Erythroblast (primary cell): ENCODE data around the gene IGFLR1.

Source experiments
- GATA1 ChIP-seq: IDR thresholded peaks from 2 replicates; pipeline ENCODE4 v1.6.1; 2011; ENCODE audit warnings: low read depth, mild to moderate bottlenecking, control low read depth, low read length, moderate library complexity
- POLR2A ChIP-seq: IDR thresholded peaks from 2 replicates; pipeline ENCODE4 v1.6.1; 2011; ENCODE audit warnings: mild to moderate bottlenecking, low read length

DNA sequence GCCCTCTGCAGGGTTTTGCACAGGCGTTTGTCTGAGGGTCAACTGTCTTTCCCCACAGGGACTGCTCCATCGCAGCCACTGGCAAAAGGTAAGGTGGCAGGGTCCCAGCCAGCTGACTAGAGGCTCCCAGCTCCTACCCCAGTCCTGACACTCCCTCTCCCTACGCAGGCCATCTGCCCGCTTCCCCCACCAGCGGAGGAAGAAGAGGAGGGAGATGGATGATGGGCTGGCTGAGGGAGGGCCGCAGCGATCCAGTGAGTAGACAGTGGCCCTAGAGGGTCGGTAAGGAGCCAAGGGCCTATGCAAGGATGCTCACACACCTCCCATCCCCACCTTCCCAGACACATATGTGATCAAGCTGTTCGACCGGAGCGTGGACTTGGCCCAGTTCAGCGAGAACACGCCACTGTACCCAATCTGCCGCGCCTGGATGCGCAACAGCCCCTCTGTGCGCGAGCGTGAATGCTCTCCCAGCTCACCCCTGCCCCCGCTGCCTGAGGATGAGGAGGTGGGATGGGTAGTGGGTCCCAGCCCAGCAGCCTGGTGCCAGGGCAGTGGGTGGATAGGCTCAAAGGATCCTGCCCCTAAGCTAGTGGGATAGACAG lies 10.6 kb upstream of the IGFLR1 start:
- TF ChIP-seq POLR2A (no peak), GATA1 (no peak)
